ENCODE measurements around the gene FBXO33. TPM values are rescaled to one million over a fixed set of nuclear protein-coding genes. Genes with fewer than 3 reads are reported as not detected.

Gene FBXO33, protein sequence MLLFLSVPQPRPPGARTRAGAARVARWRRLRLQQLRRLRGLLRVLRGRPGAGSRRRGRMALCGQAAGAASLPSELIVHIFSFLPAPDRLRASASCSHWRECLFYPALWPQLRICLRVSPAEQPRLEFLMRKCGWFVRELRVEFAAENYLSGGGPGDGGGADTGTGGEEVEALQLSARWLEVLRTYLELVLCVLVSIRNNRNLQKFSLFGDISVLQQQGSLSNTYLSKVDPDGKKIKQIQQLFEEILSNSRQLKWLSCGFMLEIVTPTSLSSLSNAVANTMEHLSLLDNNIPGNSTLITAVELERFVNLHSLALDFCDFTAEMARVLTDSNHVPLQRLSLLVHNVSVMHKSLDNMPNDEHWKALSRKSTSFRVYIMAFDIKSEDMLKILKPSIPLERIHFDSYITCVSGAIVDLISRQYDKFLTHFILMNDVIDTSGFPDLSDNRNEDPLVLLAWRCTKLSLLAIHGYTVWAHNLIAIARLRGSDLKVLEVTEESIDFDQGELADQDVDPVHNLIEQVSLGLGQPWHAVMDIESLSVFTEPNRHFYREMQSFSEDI
- polyA plus RNA-seq, result 10 to 100 TPM; 13.4 to 18.2 (median 17.6) TPM

DNA sequence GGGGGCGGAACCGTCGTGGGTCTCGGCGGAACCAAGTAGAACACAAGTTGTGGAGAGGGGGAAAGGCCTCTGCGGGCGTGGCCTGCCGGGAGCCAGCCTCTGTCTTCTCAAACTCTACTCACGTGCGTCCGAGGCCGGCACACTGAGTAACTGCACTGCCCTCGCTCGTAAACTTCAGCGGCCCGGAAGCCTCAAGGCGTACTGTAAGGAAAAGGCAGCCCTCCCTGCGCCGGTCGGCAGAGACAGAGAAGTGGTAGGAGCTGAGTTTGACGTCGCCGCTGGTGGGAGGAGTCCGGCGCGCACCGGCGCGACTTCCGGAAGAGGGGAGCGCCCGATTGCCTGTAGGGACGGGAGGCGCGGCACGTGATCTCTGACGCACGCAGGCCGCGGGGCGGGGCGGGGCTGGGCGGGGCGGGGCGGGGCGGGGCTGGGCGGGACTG, at the start of gene FBXO33:
Gene FBXO33 (minus strand): TSS at position 255 of the 440 bp plus-strand sequence. CDS start 271 bp downstream, outside the sequence.
- Mint-ChIP-seq H3K4me1 (peaks cover 42 to 47% of the 10 kb centered on the region in 2 donors), H3K9me3 (no peaks in the 10 kb centered on the region), H3K27ac (peak within 1 kb of the TSS; percentile 99 to 100 (median 100)), H3K4me3 (peak within 1 kb of the TSS; percentile 98 to 100 (median 99)), H3K36me3 (no peaks in the 10 kb centered on the region), H3K27me3 (ENCODE audit: low read depth in 3 of 3) (peaks cover 7 to 19% (median 17%) of the 10 kb centered on the region in 3 donors)
- peak; percentile 97 to 98 (median 98) for DNase-seq

DNA sequence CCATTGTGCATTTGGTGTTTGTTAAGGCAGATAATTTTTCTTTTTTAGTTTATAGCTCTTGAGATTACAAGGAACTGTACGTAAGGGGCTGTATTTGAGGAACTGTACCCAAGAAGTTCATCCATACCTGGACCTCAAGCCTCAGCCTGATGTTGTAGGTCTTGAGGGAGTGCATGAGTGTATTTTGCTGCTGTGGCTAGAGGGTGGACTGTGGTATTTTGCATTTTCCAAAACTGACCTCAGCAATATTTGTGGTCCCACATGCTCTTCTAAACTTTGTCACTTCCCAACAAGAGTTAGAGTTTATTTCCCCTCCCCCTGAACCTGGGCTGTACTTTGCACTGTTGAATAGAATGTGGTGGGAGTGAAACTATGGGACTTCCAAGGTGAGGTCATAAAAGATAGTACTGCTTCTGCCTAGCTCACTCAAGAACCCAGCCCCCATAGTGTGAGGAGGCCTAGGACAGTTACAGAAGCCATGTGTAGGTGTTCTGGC, 42.2 kb upstream of the FBXO33 start:
- Mint-ChIP-seq H3K4me1 (no peaks in the 10 kb centered on the region), H3K4me3 (no peak overlapping the region), H3K27ac (no peak overlapping the region)

DNA sequence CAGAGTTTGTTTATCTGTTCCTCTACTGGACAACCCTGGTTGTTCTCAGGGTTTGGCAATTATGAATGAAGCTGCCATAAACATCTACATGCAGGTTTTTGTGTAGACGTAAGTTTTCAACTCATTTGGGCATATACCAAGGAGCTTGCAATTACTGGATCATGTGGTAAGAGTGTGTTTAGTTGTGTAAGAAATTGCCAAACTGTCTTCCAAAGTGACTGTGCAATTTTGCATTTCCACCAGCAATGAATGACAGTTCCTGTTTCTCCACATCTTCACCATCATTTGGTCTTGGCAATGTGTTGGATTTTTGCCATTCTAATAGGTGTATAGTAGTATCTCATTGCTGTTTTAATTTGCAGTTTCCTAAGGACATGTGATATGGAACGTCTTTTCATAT, 39.8 kb upstream of the FBXO33 start:
- Mint-ChIP-seq H3K4me3 (no peak overlapping the region), H3K36me3 (peaks cover 0 to 15% (median 0%) of the 10 kb centered on the region in 3 donors), H3K27ac (no peak overlapping the region), H3K9me3 (peaks cover 0 to 4% (median 0%) of the 10 kb centered on the region in 6 donors), H3K27me3 (ENCODE audit: low read depth in 3 of 3) (peaks cover 0 to 3% (median 2%) of the 10 kb centered on the region in 3 donors), H3K4me1 (no peaks in the 10 kb centered on the region)
- no peak for DNase-seq

More for the DNA sequence above, 42.2 kb upstream of the FBXO33 start:
- peaks cover 0 to 11% (median 0%) of the 10 kb centered on the region in 3 donors for H3K36me3 Mint-ChIP-seq
- H3K9me3 Mint-ChIP-seq, result peaks cover 0 to 3% (median 0%) of the 10 kb centered on the region in 6 donors
- H3K27me3 Mint-ChIP-seq (ENCODE audit: low read depth in 3 of 3), result peaks cover 0 to 3% (median 2%) of the 10 kb centered on the region in 3 donors
- no peak for DNase-seq

DNA sequence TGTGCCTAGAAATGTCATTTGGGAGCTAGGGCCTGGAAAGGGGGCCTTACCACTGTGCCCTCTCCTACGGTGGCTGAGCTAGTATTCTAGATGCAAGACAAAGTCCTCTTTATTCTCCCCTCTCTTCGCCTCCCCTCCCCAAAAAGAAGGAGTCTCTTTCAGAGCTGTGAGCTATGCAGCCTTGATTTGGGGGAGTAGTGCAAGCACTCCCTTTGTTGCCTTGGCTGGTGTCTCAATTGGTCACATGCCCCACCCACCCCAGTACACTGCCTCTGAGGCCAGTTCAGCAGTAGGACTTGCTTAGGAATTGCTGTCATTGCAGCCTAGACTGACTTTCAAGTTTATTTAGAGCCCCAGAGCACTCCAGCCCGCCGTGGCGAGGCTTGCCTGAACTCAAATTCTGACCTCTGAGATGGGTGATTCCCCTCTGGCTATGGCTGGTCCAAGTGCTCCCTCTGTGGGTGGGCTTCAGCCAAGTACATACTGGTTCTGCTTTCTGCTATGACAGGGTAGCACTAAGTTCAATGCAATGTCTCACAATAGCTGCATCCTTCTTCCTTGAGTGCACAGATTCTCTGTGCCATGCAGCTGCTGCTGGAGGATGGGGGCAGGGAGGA, 37.0 kb upstream of the FBXO33 start:
- Mint-ChIP-seq H3K27ac (no peak overlapping the region), H3K4me1 (no peaks in the 10 kb centered on the region), H3K27me3 (ENCODE audit: low read depth in 3 of 3) (peaks cover 0 to 14% (median 11%) of the 10 kb centered on the region in 3 donors), H3K36me3 (peaks cover 0 to 15% (median 0%) of the 10 kb centered on the region in 3 donors), H3K9me3 (peaks cover 0 to 4% (median 1%) of the 10 kb centered on the region in 6 donors), H3K4me3 (no peak overlapping the region)
- peak; percentile 9 to 14 (median 10) for DNase-seq

DNA sequence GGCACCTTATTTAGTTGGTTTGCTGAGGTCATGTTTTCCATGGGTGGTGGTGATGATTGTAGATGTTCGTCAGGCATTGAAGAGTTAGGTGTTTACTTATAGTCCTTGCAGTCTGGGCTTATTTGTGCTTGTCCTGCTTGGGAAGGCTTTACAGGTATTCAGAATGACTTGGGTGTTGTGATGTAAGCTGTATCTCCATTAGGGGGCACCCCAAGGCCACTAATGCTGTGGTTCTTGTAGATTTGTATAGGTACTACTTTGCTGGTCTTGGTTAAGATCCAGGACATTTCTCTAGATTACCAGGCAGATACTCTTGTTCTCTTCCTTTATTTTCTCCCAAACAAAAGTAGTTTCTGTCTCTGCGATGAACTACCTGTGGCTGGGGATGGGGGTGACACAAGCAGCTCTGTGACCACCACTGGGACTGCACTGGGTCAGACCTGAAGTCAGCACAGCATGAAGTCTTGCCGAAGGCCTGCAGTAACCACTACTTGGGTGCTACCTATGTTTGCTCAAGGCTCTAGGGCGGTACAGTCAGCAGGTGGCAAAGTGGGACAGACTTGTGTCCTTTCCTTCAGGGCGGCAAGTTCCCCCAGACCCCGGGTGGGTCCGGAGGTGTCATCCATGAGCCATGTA, 35.8 kb upstream of the FBXO33 start:
- Mint-ChIP-seq H3K4me1 (no peaks in the 10 kb centered on the region), H3K9me3 (peaks cover 0 to 4% (median 1%) of the 10 kb centered on the region in 6 donors), H3K36me3 (peaks cover 0 to 15% (median 0%) of the 10 kb centered on the region in 3 donors), H3K27ac (no peak overlapping the region), H3K27me3 (ENCODE audit: low read depth in 3 of 3) (peaks cover 2 to 15% (median 14%) of the 10 kb centered on the region in 3 donors), H3K4me3 (no peak overlapping the region)
- no peak for DNase-seq

DNA sequence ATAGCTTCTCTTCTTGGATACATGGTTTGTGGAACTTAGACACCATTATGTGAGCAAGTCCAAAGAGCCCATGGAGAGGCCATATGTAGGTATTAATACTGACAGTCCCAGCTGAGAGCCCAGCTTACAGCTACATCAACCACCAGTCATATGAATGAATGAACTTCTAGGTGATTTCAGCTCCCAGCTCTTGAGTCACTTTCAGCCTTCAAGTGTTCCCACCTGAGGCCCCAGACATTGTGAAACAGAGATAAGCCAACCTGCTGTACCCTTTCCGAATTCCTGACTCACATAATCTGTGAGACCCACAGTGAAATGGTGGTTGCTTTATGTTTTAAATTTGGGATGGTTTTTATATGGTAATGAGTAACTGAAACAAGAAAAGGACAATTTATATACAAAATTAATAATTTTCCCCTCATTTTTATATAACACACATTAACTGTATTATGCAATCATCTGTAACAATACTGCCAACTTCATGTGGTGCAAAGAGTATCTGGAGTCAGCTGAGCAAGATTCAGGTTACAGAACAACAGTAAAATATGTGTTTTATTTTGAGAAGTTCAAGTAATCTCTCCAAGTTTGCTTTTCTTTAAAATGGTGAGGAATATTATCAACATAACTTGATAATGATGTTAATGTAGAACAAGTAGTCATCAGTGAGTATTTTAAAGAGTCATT, 27.7 kb upstream of the FBXO33 start:
- no peaks in the 10 kb centered on the region for H3K4me1 Mint-ChIP-seq
- no peak for DNase-seq
- H3K9me3 Mint-ChIP-seq, result peaks cover 0 to 3% (median 0%) of the 10 kb centered on the region in 6 donors
- peaks cover 2 to 11% (median 3%) of the 10 kb centered on the region in 3 donors for H3K27me3 Mint-ChIP-seq (ENCODE audit: low read depth in 3 of 3)
- no peak overlapping the region for H3K4me3 Mint-ChIP-seq
- no peaks in the 10 kb centered on the region for H3K36me3 Mint-ChIP-seq
- H3K27ac Mint-ChIP-seq, result no peak overlapping the region

DNA sequence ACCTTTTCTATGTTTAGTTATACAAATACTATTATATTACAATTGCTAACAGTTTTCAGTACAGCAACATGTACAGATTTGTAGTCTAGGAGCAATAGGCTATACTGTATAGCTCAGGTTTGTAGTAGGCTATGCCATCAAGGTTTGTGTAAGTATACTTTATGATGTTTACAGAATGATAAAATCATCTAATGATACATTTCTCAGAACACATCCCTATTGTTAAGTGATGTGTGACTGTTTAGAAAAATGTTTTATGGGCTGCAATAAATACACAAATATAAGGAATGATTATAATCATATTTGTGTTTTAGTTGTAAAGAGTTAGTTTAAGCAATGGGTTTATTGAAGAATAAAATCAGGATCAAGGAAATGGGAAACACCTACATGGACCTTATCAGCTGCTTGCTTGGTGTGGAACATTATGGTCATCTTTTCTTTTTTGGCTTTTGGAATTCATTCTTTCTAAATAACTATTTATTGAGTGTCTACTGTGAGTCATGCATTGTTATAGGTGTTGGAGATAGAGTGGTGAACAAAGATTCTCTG, 24.5 kb upstream of the FBXO33 start:
- no peak for DNase-seq
- Mint-ChIP-seq H3K9me3 (peaks cover 0 to 3% (median 0%) of the 10 kb centered on the region in 6 donors), H3K27me3 (ENCODE audit: low read depth in 3 of 3) (peaks cover 0 to 3% (median 0%) of the 10 kb centered on the region in 3 donors), H3K4me1 (no peaks in the 10 kb centered on the region), H3K36me3 (no peaks in the 10 kb centered on the region), H3K27ac (no peak overlapping the region), H3K4me3 (no peak overlapping the region)

DNA sequence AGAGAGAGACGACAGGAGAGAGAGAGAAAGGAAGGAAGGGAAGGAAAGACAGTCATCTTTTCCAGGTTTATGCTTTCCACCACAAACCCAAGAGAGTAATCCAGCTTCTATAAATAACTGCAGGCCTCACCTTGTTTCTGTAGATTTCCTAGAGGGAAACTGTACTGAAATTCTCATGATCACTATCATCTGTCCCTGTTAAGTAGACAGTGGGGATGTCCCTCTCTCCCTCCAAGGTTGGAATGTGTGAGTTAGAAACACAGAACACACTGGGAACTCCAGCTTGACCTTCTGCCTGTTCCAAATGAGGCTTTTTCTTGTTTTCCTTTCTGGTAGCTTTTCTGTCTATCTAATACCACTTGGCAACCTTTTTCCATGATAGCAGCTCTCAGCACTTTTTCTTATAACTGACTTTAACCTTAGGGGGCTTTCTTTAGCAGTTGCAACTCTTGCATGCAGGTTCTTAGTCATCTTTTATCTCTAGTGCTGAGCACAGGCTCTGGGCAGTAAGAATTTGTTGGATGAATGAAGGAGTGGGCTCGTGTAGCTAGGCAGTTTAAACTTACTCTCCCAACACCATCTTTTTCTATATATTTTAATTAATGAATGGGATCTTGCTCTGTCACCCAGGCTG, 22.8 kb upstream of the FBXO33 start:
- no peak overlapping the region for H3K27ac Mint-ChIP-seq
- H3K36me3 Mint-ChIP-seq, result no peaks in the 10 kb centered on the region
- H3K27me3 Mint-ChIP-seq (ENCODE audit: low read depth in 3 of 3), result peaks cover 0 to 3% (median 0%) of the 10 kb centered on the region in 3 donors
- no peak for DNase-seq
- no peak overlapping the region for H3K4me3 Mint-ChIP-seq
- peaks cover 0 to 3% (median 0%) of the 10 kb centered on the region in 6 donors for H3K9me3 Mint-ChIP-seq
- H3K4me1 Mint-ChIP-seq, result no peaks in the 10 kb centered on the region

DNA sequence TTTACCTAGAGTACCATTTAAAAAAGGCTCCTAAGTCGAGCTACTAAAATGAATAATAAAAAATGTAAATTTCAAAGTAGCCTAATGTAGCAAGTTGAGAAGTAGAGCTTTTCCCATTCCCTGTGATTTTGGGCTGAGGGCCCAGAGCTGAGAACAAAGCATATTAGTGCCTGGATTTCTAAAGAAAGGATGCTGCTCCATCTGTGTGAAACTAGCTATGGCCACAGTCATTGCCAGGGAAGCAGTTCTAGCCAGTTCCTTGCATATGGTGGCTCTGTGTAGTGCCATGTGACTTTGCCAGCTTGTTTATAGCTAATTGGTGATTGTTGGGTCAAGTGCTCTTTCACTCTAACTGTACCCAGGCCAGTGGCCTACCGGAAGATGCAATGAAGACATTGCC, 20.4 kb upstream of the FBXO33 start:
- H3K9me3 Mint-ChIP-seq, result peaks cover 0 to 3% (median 0%) of the 10 kb centered on the region in 6 donors
- no peaks in the 10 kb centered on the region for H3K4me1 Mint-ChIP-seq
- H3K4me3 Mint-ChIP-seq, result no peak overlapping the region
- no peak overlapping the region for H3K27ac Mint-ChIP-seq
- H3K27me3 Mint-ChIP-seq (ENCODE audit: low read depth in 3 of 3), result peaks cover 0 to 3% (median 0%) of the 10 kb centered on the region in 3 donors
- H3K36me3 Mint-ChIP-seq, result no peaks in the 10 kb centered on the region
- DNase-seq, result no peak

DNA sequence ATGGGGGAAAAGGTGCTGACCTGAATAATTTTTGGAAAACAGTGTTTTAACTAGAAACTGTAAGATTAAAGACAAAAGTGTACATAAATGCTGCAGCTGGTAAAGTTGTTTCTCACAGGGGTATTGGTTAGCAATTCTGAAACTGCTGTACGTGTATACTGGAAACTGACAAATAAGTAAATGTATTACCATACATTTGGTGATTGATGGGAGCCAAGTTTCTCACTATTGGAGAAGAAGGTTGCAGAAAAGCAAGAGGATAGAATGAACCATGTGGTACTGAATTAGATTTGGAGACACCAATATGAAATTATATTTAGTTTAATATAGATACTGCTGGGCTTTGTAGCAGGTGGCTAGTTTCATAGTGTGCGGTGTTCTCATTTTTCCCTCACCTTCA, 19.6 kb upstream of the FBXO33 start:
- peaks cover 0 to 3% (median 0%) of the 10 kb centered on the region in 6 donors for H3K9me3 Mint-ChIP-seq
- no peaks in the 10 kb centered on the region for H3K36me3 Mint-ChIP-seq
- no peak overlapping the region for H3K27ac Mint-ChIP-seq
- no peaks in the 10 kb centered on the region for H3K4me1 Mint-ChIP-seq
- no peak for DNase-seq
- no peak overlapping the region for H3K4me3 Mint-ChIP-seq
- H3K27me3 Mint-ChIP-seq (ENCODE audit: low read depth in 3 of 3), result peaks cover 0 to 3% (median 0%) of the 10 kb centered on the region in 3 donors

DNA sequence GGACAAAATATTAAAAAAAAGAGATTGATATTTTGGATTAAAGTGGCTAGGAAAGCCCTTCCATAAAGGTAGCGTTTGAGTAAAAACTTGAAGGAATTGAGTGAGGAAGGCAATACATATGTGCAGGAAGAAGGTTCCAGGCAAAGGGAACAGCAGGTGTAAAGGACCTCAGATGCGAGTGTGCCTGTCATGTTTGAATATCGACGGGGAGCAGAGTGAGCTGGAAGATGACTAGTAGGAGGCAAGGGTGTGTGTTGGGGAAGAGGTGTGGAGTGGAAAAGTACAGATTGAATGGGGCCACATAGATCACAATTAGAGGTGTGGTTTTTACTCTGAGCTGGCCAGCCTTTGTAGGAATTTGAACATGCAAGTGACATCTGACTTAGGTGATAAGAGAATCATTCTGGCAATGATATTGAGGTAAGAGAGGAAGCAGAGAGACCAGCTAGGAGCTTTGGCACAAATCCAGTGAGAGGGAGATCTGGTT, 15.0 kb upstream of the FBXO33 start:
- no peak for DNase-seq
- Mint-ChIP-seq H3K27me3 (ENCODE audit: low read depth in 3 of 3) (peaks cover 0 to 2% (median 0%) of the 10 kb centered on the region in 3 donors), H3K4me3 (no peak overlapping the region), H3K4me1 (no peaks in the 10 kb centered on the region), H3K9me3 (no peaks in the 10 kb centered on the region), H3K27ac (peak overlapping the region in 2 of 6 donors; percentile 14 to 25), H3K36me3 (no peaks in the 10 kb centered on the region)

DNA sequence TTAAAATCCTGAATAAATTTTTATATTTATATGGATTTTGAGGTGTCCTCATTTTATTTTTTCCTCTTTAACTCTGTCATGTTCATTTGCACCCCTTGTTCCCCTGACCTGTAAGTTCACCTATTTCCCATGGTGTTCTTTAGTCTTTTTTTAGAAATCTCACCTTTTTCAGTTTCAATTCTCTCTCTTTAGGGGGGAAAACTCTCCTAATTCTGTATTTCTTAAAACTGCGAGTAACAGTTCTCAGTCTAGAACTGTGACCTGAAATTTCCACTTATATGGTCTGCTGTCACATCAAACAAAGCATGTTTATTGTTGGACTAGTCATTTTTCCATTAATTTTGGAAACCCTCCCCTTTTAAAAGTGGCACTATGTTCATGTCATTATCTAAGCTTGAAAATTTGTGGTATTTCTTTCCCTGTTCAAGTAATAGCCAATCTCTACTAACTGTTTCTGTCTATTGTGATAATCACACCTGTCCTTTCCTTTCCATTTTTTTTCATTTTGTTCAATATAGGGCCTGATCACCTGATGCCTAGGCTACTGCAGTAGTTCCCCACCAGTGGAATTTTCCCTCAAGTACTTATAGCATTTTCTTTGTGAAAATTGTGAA, 14.0 kb upstream of the FBXO33 start:
- no peaks in the 10 kb centered on the region for H3K9me3 Mint-ChIP-seq
- no peak for DNase-seq
- H3K4me1 Mint-ChIP-seq, result no peaks in the 10 kb centered on the region
- peaks cover 0 to 2% (median 0%) of the 10 kb centered on the region in 3 donors for H3K27me3 Mint-ChIP-seq (ENCODE audit: low read depth in 3 of 3)
- H3K4me3 Mint-ChIP-seq, result no peak overlapping the region
- no peak overlapping the region for H3K27ac Mint-ChIP-seq
- H3K36me3 Mint-ChIP-seq, result no peaks in the 10 kb centered on the region
